Measurements from ENCODE around the gene FAM107B.

GRCh38 chr10:14563076-14563336 is 211.7 kb downstream of the FAM107B start:
- TF ChIP-seq EZH2 (IDR thresholded peaks at IDR 0.05; ENCODE audit: insufficient read depth, poor library complexity, severe bottlenecking): no peak
- TF ChIP-seq EZH2phosphoT487 (IDR thresholded peaks at IDR 0.05; ENCODE audit: insufficient read depth, low read depth): no peak

Measured in GM23248 (cell line).